Endothelial cell of umbilical vein (primary cell): ENCODE measurements around the gene GTPBP4. TPM values are rescaled to one million over a fixed set of nuclear protein-coding genes. Genes with fewer than 3 reads are reported as not detected.

ENCODE experiments used
- BruUV-seq: library from RNA; stranded (reverse); fragments of 400-500 nt; replicated peaks from 2 replicates; lab custom pipeline; 2021; lab: Mats Ljungman, UMichigan
- CTCF ChIA-PET: fragments of 300-600, 350-600 bp; sonication (Branson Sonifier 250); formaldehyde crosslinking; loops from one replicate; lab custom pipeline; 2021; ENCODE audit warnings: antibody characterized with exemption, inconsistent platforms; lab: Charles Lee
- POLR2A ChIA-PET: fragments of 300-600, 350-600 bp; sonication (Branson Sonifier 250); formaldehyde crosslinking; loops from one replicate; lab custom pipeline; 2021; ENCODE audit warnings: antibody characterized with exemption, inconsistent platforms; lab: Charles Lee
- DNase-seq: peaks from one replicate; pipeline ENCODE4 v3.0.0-alpha.2; 2011; ENCODE audit warnings: low read depth, low spot score
- FAIRE-seq: peaks from 2 replicates; lab custom pipeline; 2011; peaks lifted over from hg19 to GRCh38; lab: Jason Lieb, UNC
- H2AFZ ChIP-seq: 2 replicates; pipeline ENCODE4 v1.6.0; 2012; ENCODE audit warnings: low read depth, low read length, control low read depth, inconsistent platforms
- H3K27ac ChIP-seq: 2 replicates; pipeline ENCODE4 v1.5.1; 2011; ENCODE audit warnings: low read depth, mild to moderate bottlenecking, control low read depth, low read length, moderate library complexity; ENCODE audit not compliant: insufficient read depth
- H3K27me3 ChIP-seq, 2 experiments: 2 replicates each; pipeline versions ENCODE4 v1.6.0 to v1.6.1; 2011; ENCODE audit warnings: low read length in 2 of 2, mixed read lengths in 1 of 2; ENCODE audit not compliant: control insufficient read depth in 2 of 2, insufficient read depth in 2 of 2
- H3K36me3 ChIP-seq, 2 experiments: 2 replicates in 1 of 2; 3 replicates in 1 of 2; pipeline ENCODE4 v1.5.1; 2011; ENCODE audit warnings: low read length in 2 of 2, mild to moderate bottlenecking in 1 of 2, moderate library complexity in 1 of 2; ENCODE audit not compliant: control insufficient read depth in 2 of 2, insufficient read depth in 2 of 2; ENCODE audit errors: extremely low read depth in 1 of 2
- H3K4me1 ChIP-seq: 3 replicates; pipeline ENCODE4 v1.5.1; 2011; ENCODE audit warnings: mild to moderate bottlenecking, low read length; ENCODE audit not compliant: control insufficient read depth, insufficient read depth; ENCODE audit errors: extremely low read depth
- H3K4me2 ChIP-seq: 2 replicates; pipeline ENCODE4 v1.6.1; 2011; ENCODE audit warnings: low read length, control low read depth, mixed read lengths; ENCODE audit not compliant: insufficient read depth
- H3K4me3 ChIP-seq, 3 experiments: fragments of 200-600 bp in 1 of 3; sonication (generic), shearing (Covaris generic) in 1 of 3; replicated peaks in 1 of 3; 2 replicates each; pipeline ENCODE4 v1.5.1; 2011 to 2016; ENCODE audit warnings: control low read depth in 3 of 3, low read length in 3 of 3, mild to moderate bottlenecking in 2 of 3, inconsistent platforms in 1 of 3, low read depth in 1 of 3, moderate library complexity in 1 of 3; ENCODE audit not compliant: insufficient read depth in 1 of 3
- H3K79me2 ChIP-seq: 2 replicates; pipeline ENCODE4 v1.6.0; 2012; ENCODE audit warnings: low read length, inconsistent platforms; ENCODE audit not compliant: control insufficient read depth, insufficient read depth
- H3K9ac ChIP-seq: replicated peaks from 2 replicates; pipeline ENCODE3; 2011; ENCODE audit warnings: low read length, control low read depth; ENCODE audit not compliant: insufficient read depth; ENCODE audit errors: extremely low read depth
- H3K9me1 ChIP-seq: replicated peaks from 3 replicates; pipeline ENCODE4 v1.6.0; 2011; ENCODE audit warnings: mild to moderate bottlenecking, low read length; ENCODE audit not compliant: control insufficient read depth, insufficient read depth; ENCODE audit errors: extremely low read depth
- H3K9me3 ChIP-seq: replicated peaks from 2 replicates; pipeline ENCODE4 v1.5.1; 2012; ENCODE audit warnings: low read length, inconsistent platforms; ENCODE audit not compliant: control insufficient read depth, insufficient read depth
- H4K20me1 ChIP-seq: replicated peaks from 2 replicates; pipeline ENCODE3; 2011; ENCODE audit warnings: mild to moderate bottlenecking, low read length; ENCODE audit not compliant: control insufficient read depth, insufficient read depth; ENCODE audit errors: extremely low read depth
- EZH2 ChIP-seq: IDR thresholded peaks from 2 replicates; pipeline ENCODE4 v1.6.1; 2012; ENCODE audit warnings: borderline replicate concordance, low read depth, mild to moderate bottlenecking, moderate library complexity, low read length, inconsistent platforms; ENCODE audit not compliant: severe bottlenecking
- FOS ChIP-seq: IDR thresholded peaks from 2 replicates; pipeline ENCODE4 v1.6.1; 2011; ENCODE audit warnings: mild to moderate bottlenecking, low read length, moderate library complexity, borderline replicate concordance; ENCODE audit not compliant: insufficient read depth
- GATA2 ChIP-seq: IDR thresholded peaks from 2 replicates; pipeline ENCODE4 v1.7.0; 2011; ENCODE audit warnings: low read depth, mild to moderate bottlenecking, moderate library complexity, mixed read lengths, low read length; ENCODE audit not compliant: insufficient read length, insufficient read depth
- JUN ChIP-seq: IDR thresholded peaks from 2 replicates; pipeline ENCODE4 v1.6.1; 2011; ENCODE audit warnings: borderline replicate concordance, low read depth; ENCODE audit not compliant: insufficient read length, insufficient read depth
- MAX ChIP-seq: IDR thresholded peaks from 2 replicates; pipeline ENCODE4 v1.6.1; 2011; ENCODE audit not compliant: insufficient read depth, insufficient read length
- MYC ChIP-seq: IDR thresholded peaks from one replicate; pipeline ENCODE4 v1.6.1; 2011; ENCODE audit warnings: mild to moderate bottlenecking, low read depth, low read length
- POLR2A ChIP-seq: IDR thresholded peaks from 2 replicates; pipeline ENCODE4 v1.6.1; 2012; ENCODE audit warnings: low read depth, mild to moderate bottlenecking, control low read depth, low read length
- POLR2AphosphoS5 ChIP-seq: IDR thresholded peaks from 2 replicates; pipeline ENCODE4 v1.6.1; 2012; ENCODE audit warnings: low read depth, mild to moderate bottlenecking, control low read depth, low read length, moderate library complexity; ENCODE audit not compliant: insufficient read depth
- dilution Hi-C: fragments of 300-500 bp; cut with MboI; formaldehyde crosslinking; loops from one replicate; pipeline ENCODE4 v1.15.0; 2019; ENCODE audit warnings: low sequenced_read_pairs; ENCODE audit not compliant: extremely low pct_ligation_motif_present
- intact Hi-C: fragments of 100-400 bp; cut with micrococcal nuclease; formaldehyde crosslinking; loops from one replicate; pipeline ENCODE4 v1.10.0; 2022
- polyA plus RNA-seq, 4 experiments: library from polyadenylated mRNA; depleted of rRNA in 3 of 4; stranded (reverse) in 3 of 4; unstranded in 1 of 4; fragments of >200 nt; gene quantifications; 2 replicates each; pipeline versions ENCODE4 v1.2.1 to v1.2.3, GENCODE V29; 2011 to 2012; ENCODE audit warnings: missing spikeins in 1 of 4
- total RNA-seq: library from RNA; stranded (reverse); gene quantifications from 2 replicates; pipeline ENCODE4 v1.2.3, GENCODE V29; 2021
- TF ChIP-seq, protein P1 (sequence below), 2 donors: IDR thresholded peaks; 1 replicate in 1 of 2; 2 replicates in 1 of 2; pipeline ENCODE4 v1.5.1; 2011; ENCODE audit warnings: low read length in 2 of 2, mild to moderate bottlenecking in 2 of 2, moderate library complexity in 2 of 2, control low read depth in 1 of 2, inconsistent platforms in 1 of 2, low read depth in 1 of 2; ENCODE audit not compliant: insufficient read depth in 1 of 2; ENCODE audit errors: extremely low read depth in 1 of 2

GTPBP4 gene
- total and polyA plus RNA-seq, 2 donors (not counting 3 experiments of a cell fraction or from before 2014, with no cell fraction given): 12.4 to 69.3 TPM

DNA sequence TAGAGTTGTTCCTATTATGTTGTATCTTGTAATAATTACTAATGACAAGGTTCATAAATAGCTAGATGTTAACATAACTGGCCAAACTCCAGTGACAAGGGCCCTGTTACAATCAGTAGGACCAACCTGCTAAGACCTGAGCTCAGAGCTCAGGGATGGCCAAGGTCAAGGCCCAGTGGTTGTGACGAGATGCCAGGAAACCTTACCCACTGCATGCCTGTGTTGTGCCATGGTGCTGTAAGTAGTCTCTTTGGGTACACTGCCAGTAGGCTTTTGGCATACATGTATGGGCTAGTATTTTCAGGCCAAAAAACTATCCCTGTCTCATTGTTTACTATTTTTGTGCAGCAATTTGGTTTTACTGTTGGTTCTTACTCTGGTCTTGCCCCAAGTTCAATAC lies 45.4 kb downstream of the GTPBP4 start:
- Histone ChIP-seq H3K27me3 (no peaks in the 10 kb centered on the region), H3K36me3 (no peaks in the 10 kb centered on the region), H3K9me1 (no peaks in the 10 kb centered on the region), H3K79me2 (no peaks in the 10 kb centered on the region), H3K27ac (no peak overlapping the region), H3K4me2 (no peak overlapping the region), H2AFZ (no peak overlapping the region), H3K4me3 (no peak overlapping the region), H3K4me1 (no peaks in the 10 kb centered on the region), H4K20me1 (no peaks in the 10 kb centered on the region), H3K9me3 (no peaks in the 10 kb centered on the region), H3K9ac (no peak overlapping the region)
- intact Hi-C loops: no loop called here
- BruUV-seq: no TSS peak
- DNase-seq (no peak), FAIRE-seq (no peak)
- POLR2A ChIA-PET: no interaction called here
- CTCF ChIA-PET: interaction anchor here (1.8 kb wide), 1 partner anchor 12 kb away, joined by 5 read pairs; no protein-coding TSS in a partner anchor
- no peak for TF ChIP-seq MYC
- dilution Hi-C loops: no loop called here

DNA sequence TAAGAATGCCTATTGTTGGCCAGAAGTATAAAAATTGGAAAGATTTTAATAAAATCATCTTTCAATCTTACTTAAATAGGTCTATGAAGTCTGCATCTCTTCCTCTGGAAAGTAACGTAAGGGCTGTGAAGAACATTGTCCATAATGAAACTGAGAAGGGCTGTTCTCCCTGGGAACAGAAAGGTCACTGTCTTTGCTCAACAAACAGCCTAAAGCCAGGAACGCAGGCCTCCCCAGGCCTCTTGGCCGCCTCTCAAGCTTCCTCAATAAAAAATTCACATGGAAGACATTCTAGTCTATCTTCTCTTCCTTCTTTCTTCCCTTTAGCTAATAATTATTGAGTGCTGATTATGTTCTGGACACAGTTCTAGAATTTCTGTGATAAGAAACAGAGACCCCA lies 46.5 kb downstream of the GTPBP4 start:
- ChIA-PET POLR2A (no interaction called here), CTCF (interaction anchor here (1.5 to 1.8 kb wide), 3 partner anchors 8 to 13 kb away, joined by 3 to 6 read pairs (median 5); no protein-coding TSS in a partner anchor)
- Histone ChIP-seq H2AFZ (no peak overlapping the region), H3K27me3 (no peaks in the 10 kb centered on the region), H4K20me1 (no peaks in the 10 kb centered on the region), H3K9ac (no peak overlapping the region), H3K4me2 (no peak overlapping the region), H3K4me1 (no peaks in the 10 kb centered on the region), H3K4me3 (no peak overlapping the region), H3K9me3 (no peaks in the 10 kb centered on the region), H3K36me3 (peaks cover 0 to 2% of the 10 kb centered on the region in 2 experiments), H3K79me2 (no peaks in the 10 kb centered on the region), H3K9me1 (no peaks in the 10 kb centered on the region), H3K27ac (no peak overlapping the region)
- dilution Hi-C loops (no loop called here), intact Hi-C loops (no loop called here)
- no TSS peak for BruUV-seq
- TF ChIP-seq GATA2 (no peak), EZH2 (no peak), MAX (no peak), MYC (no peak), POLR2A (no peak), JUN (no peak), FOS (no peak), POLR2AphosphoS5 (no peak)
- TF ChIP-seq, protein P1, sequence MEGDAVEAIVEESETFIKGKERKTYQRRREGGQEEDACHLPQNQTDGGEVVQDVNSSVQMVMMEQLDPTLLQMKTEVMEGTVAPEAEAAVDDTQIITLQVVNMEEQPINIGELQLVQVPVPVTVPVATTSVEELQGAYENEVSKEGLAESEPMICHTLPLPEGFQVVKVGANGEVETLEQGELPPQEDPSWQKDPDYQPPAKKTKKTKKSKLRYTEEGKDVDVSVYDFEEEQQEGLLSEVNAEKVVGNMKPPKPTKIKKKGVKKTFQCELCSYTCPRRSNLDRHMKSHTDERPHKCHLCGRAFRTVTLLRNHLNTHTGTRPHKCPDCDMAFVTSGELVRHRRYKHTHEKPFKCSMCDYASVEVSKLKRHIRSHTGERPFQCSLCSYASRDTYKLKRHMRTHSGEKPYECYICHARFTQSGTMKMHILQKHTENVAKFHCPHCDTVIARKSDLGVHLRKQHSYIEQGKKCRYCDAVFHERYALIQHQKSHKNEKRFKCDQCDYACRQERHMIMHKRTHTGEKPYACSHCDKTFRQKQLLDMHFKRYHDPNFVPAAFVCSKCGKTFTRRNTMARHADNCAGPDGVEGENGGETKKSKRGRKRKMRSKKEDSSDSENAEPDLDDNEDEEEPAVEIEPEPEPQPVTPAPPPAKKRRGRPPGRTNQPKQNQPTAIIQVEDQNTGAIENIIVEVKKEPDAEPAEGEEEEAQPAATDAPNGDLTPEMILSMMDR (IDR thresholded peaks at IDR 0.05; ENCODE audit: extremely low read depth in 1 of 2, insufficient read depth in 1 of 2, low read depth in 1 of 2, low read length in 2 of 2): no peak
- FAIRE-seq: no peak
- DNase-seq: no peak
